OCI-LY1 (cell line): ENCODE results near the gene TACC3.

Experiments used
- H2AFZ ChIP-seq: fragments of 200-600 bp; sonication (generic), shearing (Covaris generic); 2 replicates; pipeline ENCODE4 v1.6.0; 2014; ENCODE audit warnings: antibody characterized with exemption, mild to moderate bottlenecking, low read length
- H3F3A ChIP-seq: fragments of 200-600 bp; sonication (generic), shearing (Covaris generic); 2 replicates; pipeline ENCODE4 v1.6.0; 2014; ENCODE audit warnings: mild to moderate bottlenecking, antibody characterized with exemption, low read length, moderate library complexity; ENCODE audit not compliant: insufficient read depth
- H3K27ac ChIP-seq: fragments of 200-600 bp; sonication (generic); 2 replicates; pipeline ENCODE4 v1.5.1; 2014; ENCODE audit warnings: low read length, mixed run types, mild to moderate bottlenecking, low read depth; ENCODE audit not compliant: poor library complexity, severe bottlenecking
- H3K27me3 ChIP-seq: fragments of 200-600 bp; sonication (generic); 2 replicates; pipeline ENCODE4 v1.6.0; 2014; ENCODE audit warnings: antibody characterized with exemption, mild to moderate bottlenecking, low read length, moderate library complexity; ENCODE audit not compliant: insufficient read depth
- H3K36me3 ChIP-seq: fragments of 200-600 bp; sonication (generic); 2 replicates; pipeline ENCODE4 v1.6.1; 2014; ENCODE audit warnings: mild to moderate bottlenecking, antibody characterized with exemption, low read length, moderate library complexity, mixed read lengths; ENCODE audit not compliant: insufficient read depth
- H3K4me1 ChIP-seq: fragments of 200-600 bp; sonication (generic); 2 replicates; pipeline ENCODE4 v1.5.1; 2014; ENCODE audit warnings: mild to moderate bottlenecking, low read length, moderate library complexity; ENCODE audit not compliant: insufficient read depth, severe bottlenecking
- H3K4me2 ChIP-seq: fragments of 200-600 bp; sonication (generic), shearing (Covaris generic); 2 replicates; pipeline ENCODE4 v1.6.1; 2014; ENCODE audit warnings: low read length
- H3K4me3 ChIP-seq: fragments of 200-600 bp; sonication (generic); 2 replicates; pipeline ENCODE4 v1.5.1; 2014; ENCODE audit warnings: low read length, low read depth, mild to moderate bottlenecking, mixed read lengths; ENCODE audit not compliant: poor library complexity, severe bottlenecking
- H3K79me2 ChIP-seq: fragments of 200-600 bp; shearing (Covaris generic); 2 replicates; pipeline ENCODE4 v1.6.1; 2016; ENCODE audit warnings: mixed run types, low read length, mixed read lengths; ENCODE audit not compliant: insufficient read depth
- H3K9ac ChIP-seq: fragments of 200-600 bp; sonication (generic), shearing (Covaris generic); 2 replicates; pipeline ENCODE4 v1.6.1; 2014; ENCODE audit warnings: mild to moderate bottlenecking, low read length, mixed read lengths
- H3K9me2 ChIP-seq: fragments of 200-600 bp; sonication (generic), shearing (Covaris generic); 2 replicates; pipeline ENCODE4 v1.6.1; 2014; ENCODE audit warnings: low read depth, mild to moderate bottlenecking, low read length, mixed read lengths
- H3K9me3 ChIP-seq: fragments of 200-600 bp; shearing (Covaris generic); 2 replicates; pipeline ENCODE4 v1.6.1; 2014; ENCODE audit warnings: low read length, mixed read lengths
- H4K20me1 ChIP-seq: fragments of 200-600 bp; sonication (generic), shearing (Covaris generic); 2 replicates; pipeline ENCODE4 v1.6.0; 2016; ENCODE audit warnings: mild to moderate bottlenecking, low read length; ENCODE audit not compliant: insufficient read depth
- CTCF ChIP-seq: fragments of 200-600 bp; sonication (generic), shearing (Covaris generic); IDR thresholded peaks from 2 replicates; pipeline ENCODE4 v1.5.1; 2017; ENCODE audit warnings: mild to moderate bottlenecking, antibody characterized with exemption, low read length, moderate library complexity, mixed read lengths
- EZH2 ChIP-seq: fragments of 200-600 bp; sonication (generic), shearing (Covaris generic); IDR thresholded peaks from 2 replicates; pipeline ENCODE4 v1.8.0; 2017; ENCODE audit warnings: borderline replicate concordance, mixed run types, mild to moderate bottlenecking, antibody characterized with exemption, low read length, moderate library complexity, mixed read lengths

The TACC3 gene

GRCh38 chr4:1785592-1785991 is 64.3 kb downstream of the TACC3 start:
- no peak overlapping the region for H3K27ac ChIP-seq
- no peaks in the 10 kb centered on the region for H4K20me1 ChIP-seq
- no peak overlapping the region for H2AFZ ChIP-seq
- H3K36me3 ChIP-seq = no peaks in the 10 kb centered on the region
- H3K9ac ChIP-seq = no peak overlapping the region
- H3K4me3 ChIP-seq = no peak overlapping the region
- TF ChIP-seq CTCF (no peak), EZH2 (no peak)
- no peaks in the 10 kb centered on the region for H3K9me2 ChIP-seq
- H3F3A ChIP-seq = no peaks in the 10 kb centered on the region
- no peaks in the 10 kb centered on the region for H3K27me3 ChIP-seq
- H3K4me2 ChIP-seq = no peak overlapping the region
- H3K9me3 ChIP-seq = no peaks in the 10 kb centered on the region
- H3K4me1 ChIP-seq = no peaks in the 10 kb centered on the region
- H3K79me2 ChIP-seq = no peaks in the 10 kb centered on the region

- Histone ChIP-seq H3K9ac (no peak overlapping the region), H4K20me1 (no peaks in the 10 kb centered on the region), H3K9me2 (no peaks in the 10 kb centered on the region), H3F3A (no peaks in the 10 kb centered on the region), H3K4me1 (no peaks in the 10 kb centered on the region), H3K79me2 (no peaks in the 10 kb centered on the region), H3K4me3 (no peak overlapping the region), H3K36me3 (no peaks in the 10 kb centered on the region), H3K27me3 (no peaks in the 10 kb centered on the region), H3K9me3 (no peaks in the 10 kb centered on the region), H3K4me2 (no peak overlapping the region), H3K27ac (no peak overlapping the region), H2AFZ (no peak overlapping the region)
- TF ChIP-seq EZH2 (no peak), CTCF (no peak)
Observed at GRCh38 chr4:1786544-1787362, 65.4 kb downstream of the TACC3 start.

- Histone ChIP-seq H3K79me2 (no peaks in the 10 kb centered on the region), H3K9me2 (no peaks in the 10 kb centered on the region), H3K27ac (no peak overlapping the region), H3K9me3 (no peaks in the 10 kb centered on the region), H3K4me2 (no peak overlapping the region), H3K4me3 (no peak overlapping the region), H3F3A (no peaks in the 10 kb centered on the region), H4K20me1 (no peaks in the 10 kb centered on the region), H3K4me1 (no peaks in the 10 kb centered on the region), H3K9ac (no peak overlapping the region), H3K36me3 (no peaks in the 10 kb centered on the region), H3K27me3 (no peaks in the 10 kb centered on the region), H2AFZ (no peak overlapping the region)
- TF ChIP-seq CTCF = no peak
- no peak for TF ChIP-seq EZH2
Observed at GRCh38 chr4:1787411-1788077, 66.2 kb downstream of the TACC3 start.
